Renal cortical epithelial cell (primary cell): Measurements from ENCODE around the gene PRR29. TPM values are rescaled to one million over a fixed set of nuclear protein-coding genes. Genes with fewer than 3 reads are reported as not detected.
A peak's percentile ranks its signal among the peaks of the same experiment; 100 is the strongest.

ENCODE experiments used
- DNase-seq: peaks from one replicate; pipeline ENCODE4 v3.0.0-alpha.2; 2011; ENCODE audit warnings: low read depth
- total RNA-seq: library from RNA; depleted of rRNA; stranded (reverse); fragments of >200 nt; gene quantifications from 2 replicates; pipeline ENCODE4 v1.2.3, GENCODE V29; 2014

Gene PRR29
- 0.17 and 1.6 TPM in 2 replicates for total RNA-seq

DNA sequence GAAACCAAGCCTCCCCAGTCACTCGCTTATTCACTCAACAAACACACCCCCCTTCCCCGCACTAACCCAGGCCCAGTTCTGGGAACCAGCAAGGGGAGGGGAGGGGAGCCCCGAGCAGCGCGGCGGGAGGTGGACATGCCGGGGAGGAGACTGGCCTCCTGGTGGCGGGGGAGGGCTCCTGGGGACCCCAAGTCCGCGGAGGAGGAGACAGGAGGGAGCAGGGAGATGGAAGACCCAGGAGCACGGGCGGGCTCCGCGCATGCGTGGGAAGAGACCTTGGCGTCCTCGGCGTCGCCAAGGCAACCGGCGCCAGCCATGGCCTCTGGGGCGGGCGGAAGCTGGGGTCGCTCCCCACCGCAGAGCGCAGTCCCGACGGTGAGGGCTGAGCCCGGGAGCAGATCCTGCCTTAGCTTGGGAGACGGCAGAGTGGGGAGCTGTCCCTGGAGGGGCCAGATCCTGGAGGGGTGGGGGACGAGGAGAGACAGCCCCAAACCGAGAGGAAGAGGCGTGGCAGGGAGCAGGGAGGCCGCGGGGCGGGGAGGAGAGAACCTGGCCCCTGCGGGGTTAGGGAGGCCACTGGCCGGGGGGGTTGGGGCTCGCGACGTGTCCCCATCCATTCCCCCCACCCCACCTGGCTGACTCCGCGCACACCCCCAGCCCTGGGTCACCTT, at the start of gene PRR29:
Gene PRR29, plus strand, starts transcription at position 302 of the 671 bp plus-strand sequence. Its CDS starts 14 bp downstream, at position 316.
- DNase-seq = peak; percentile 21

GRCh38 chr17:63948521-63948920, 49.6 kb upstream of the PRR29 start:
- DNase-seq = no peak

- DNase-seq = no peak
Observed at GRCh38 chr17:63949576-63950250, 48.4 kb upstream of the PRR29 start.

GRCh38 chr17:63950940-63951907, 46.9 kb upstream of the PRR29 start:
- DNase-seq = peak; percentile 7

GRCh38 chr17:63954402-63955063, 43.6 kb upstream of the PRR29 start:
- no peak for DNase-seq

GRCh38 chr17:63955232-63955631, 42.9 kb upstream of the PRR29 start:
- no peak for DNase-seq

DNA sequence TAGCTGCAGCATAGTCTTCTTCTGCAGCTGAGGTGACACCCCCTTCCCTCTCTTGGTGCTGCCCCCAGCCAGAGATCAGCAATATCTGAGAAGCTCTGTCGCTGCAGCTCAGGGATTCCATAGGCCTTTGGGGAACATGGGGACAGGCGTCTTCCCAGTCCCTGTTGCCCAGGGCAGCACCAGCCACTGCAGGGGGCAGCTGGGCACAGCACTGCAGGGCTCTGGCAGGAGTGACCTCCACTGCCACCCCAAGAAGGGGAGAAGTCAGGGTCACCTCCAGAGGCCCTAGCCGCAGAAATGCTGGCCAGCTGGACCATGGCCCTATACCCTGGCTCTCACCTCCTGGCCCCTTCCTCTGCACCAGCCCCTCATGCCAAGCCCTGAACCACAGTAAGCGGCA, 42.4 kb upstream of the PRR29 start:
- DNase-seq = no peak

- DNase-seq = peak; percentile 11
Observed at GRCh38 chr17:63956296-63956920, 41.7 kb upstream of the PRR29 start.

DNA sequence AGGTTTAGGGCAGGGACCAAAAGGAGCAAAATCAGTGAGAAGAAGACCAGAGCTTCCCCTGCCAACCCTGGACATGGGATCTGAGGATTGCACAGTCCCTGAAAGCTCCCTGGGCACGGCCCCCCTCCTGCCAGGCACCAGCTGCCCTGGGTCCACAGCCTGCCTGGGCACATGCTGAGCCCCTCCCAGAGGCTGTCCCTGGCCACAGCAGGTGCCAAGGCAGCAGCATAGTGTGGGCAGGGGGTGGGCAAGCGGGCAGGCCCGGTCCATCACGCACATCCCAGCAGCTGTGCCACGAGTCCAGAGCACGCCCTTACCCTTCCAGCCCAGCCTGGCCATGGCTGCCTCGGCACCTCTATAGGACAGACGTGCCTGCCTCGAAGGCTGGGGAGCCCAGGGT, 38.1 kb upstream of the PRR29 start:
- no peak for DNase-seq

DNA sequence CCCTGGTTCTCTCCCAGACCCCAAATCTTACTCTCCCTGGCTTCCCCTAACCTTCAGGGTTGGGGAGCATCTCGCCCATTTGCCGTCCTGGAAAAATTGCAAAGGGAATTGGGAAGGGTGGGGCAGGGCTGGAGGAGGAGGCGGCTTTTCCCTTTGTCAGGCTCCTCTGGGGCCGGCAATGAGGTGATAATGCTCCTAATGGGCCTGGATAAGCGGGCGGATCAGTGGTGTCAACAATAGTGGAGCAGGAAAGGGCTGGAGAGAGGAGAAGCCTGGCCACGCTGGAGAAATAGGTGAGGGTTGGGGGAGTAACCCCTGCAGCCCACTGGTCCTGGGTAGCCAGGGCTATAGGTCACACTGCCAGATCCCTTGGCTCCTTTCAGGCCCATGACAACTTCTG, 37.7 kb upstream of the PRR29 start:
- no peak for DNase-seq

GRCh38 chr17:63961355-63962212, 36.6 kb upstream of the PRR29 start:
- DNase-seq = peak; percentile 26

DNA sequence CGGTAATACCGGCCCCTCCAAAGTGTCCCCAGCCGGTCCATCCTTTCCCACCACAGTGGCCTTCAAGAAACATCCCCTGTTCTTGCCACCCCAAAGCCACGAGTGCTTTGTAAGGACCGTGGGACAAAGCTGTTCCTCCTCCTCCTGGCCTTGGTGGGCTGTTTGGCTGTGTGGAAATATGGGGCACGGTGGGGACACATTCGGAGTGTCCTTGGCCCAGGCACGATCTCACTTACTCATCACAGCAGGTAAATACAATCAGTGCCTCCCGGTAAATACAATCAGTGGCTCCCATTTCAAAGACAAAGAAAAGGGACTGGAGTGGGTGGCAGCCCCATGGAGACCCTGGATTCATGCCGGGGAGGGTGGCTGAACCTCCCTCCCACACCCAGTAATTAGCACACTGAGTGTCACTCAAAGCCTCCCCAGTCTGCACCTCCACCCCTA, 35.8 kb upstream of the PRR29 start:
- no peak for DNase-seq

DNA sequence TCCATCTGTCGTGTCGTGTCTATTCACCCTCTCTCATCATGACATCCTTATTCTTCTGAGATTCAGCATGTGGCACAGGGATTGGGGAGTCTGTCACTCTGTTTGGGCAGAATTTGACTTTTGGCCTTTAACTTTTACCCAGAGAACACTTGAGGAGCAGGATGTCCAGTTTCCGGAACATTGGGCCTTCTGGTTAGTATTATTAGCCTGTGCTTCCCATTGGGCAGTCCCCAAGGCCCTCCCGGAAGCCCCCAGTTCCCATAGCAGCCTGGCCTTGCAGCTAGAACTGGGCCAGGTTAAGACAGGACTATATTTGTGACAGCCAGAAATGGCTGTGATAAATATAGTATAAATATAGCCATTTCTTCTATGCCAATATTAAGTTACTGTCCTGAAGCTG, 35.0 kb upstream of the PRR29 start:
- DNase-seq = no peak

- DNase-seq = no peak
Observed at GRCh38 chr17:63966646-63967264, 31.4 kb upstream of the PRR29 start.

DNA sequence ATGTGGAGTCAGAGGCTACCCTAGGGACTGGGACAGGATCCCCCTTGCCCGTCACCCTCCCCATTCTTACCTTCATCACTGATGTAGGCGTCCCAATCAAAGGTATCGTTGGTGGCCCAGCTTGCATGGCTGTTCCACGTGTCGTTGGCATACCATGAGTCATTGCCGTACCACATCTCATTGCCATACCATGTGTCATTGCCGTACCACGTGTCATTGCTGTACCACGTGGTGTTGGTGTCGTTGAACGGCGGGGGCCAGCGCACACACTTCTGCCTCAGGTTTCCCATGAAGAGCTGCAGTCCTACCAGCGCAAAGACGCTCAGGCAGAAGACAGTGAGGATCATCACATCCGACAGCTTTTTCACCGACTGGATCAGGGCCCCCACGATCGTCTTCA, 30.2 kb upstream of the PRR29 start:
- DNase-seq = no peak

DNA sequence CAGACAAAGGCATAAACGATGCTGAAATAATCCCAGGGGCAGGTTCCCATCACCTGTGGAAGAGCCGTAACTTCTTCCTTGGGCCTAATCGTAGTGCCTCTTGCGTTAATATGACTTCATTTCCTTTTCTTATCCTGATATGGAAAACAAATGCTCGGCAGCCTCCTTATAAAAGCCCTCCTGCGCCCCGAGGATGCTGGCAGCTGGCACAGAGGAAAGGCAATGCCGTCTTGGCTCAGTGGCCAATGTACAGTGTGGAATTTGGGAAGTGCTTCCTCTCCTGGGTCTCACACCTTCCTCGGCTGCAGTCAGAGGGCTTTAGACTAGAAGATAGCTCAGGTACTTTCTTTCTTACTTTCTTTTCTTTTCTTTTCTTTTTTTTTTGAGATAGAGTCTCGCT, 28.9 kb upstream of the PRR29 start:
- no peak for DNase-seq

GRCh38 chr17:63972796-63973195, 25.4 kb upstream of the PRR29 start, which contains the start of gene SCN4A:
SCN4A (minus strand) TSS chr17:63972918; CDS start chr17:63972841, 77 bp downstream.
- DNase-seq = no peak

DNA sequence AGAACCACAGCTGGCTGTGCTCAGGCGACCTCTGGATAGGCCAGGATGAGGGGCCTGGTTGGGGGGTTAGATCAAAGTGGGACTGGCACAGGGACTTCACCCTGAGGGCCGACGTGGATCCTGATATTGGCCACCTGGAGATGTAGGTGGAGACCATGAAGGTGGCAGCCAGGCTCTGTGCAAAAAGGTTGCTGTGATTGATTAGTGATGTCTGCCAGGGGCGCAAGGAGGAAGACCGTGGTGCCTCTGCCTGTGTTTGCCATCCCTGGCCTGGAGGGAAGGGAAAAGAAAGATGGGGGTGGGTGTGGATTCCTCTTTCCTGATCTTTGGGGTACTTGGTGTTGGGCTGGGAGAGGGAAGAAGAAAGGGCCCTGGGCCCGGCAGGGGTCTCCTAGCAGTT, 24.9 kb upstream of the PRR29 start:
- DNase-seq = no peak

GRCh38 chr17:63973930-63974593, 24.1 kb upstream of the PRR29 start:
- DNase-seq = peak; percentile 66
